K562 (cell line): ENCODE results near the gene NME8. TPM values are rescaled to one million over a fixed set of nuclear protein-coding genes. Genes with fewer than 3 reads are reported as not detected.

Experiments
- ATAC-seq: fragments of 200-7000 bp; cut with Tn5 transposase; 3 replicates; pipeline ENCODE4 v1.9.1; 2020; ENCODE audit warnings: moderate library complexity
- BruUV-seq: library from RNA; stranded (reverse); fragments of 400-500 nt; replicated peaks from 2 replicates; lab custom pipeline; 2021; lab: Mats Ljungman, UMichigan
- CTCF ChIA-PET: fragments of 300-600 bp; formaldehyde crosslinking; extraction: SDS; loops from one replicate; lab custom pipeline; 2021; ENCODE audit warnings: low intra/inter-chr PET ratio; lab: Yijun Ruan, JAX
- POLR2A ChIA-PET: fragments of 300-600, 350-650 bp; sonication (Branson Sonifier 250); formaldehyde crosslinking; extraction: SDS; loops from one replicate; lab custom pipeline; 2021; ENCODE audit warnings: antibody characterized with exemption, inconsistent platforms; lab: Yijun Ruan, JAX
- DNase-seq, 4 experiments: peaks; one replicate each; pipeline versions ENCODE4 v3.0.0 to v3.0.0-alpha.2; 2011 to 2018; ENCODE audit warnings: low spot score in 3 of 4, mixed read lengths in 3 of 4; ENCODE audit errors: extremely low read depth in 1 of 4
- FAIRE-seq: peaks from 2 replicates; lab custom pipeline; 2011; peaks lifted over from hg19 to GRCh38; lab: Jason Lieb, UNC
- H2AFZ ChIP-seq: 2 replicates; pipeline ENCODE4 v1.6.0; 2011; ENCODE audit warnings: low read depth, low read length, control low read depth, inconsistent platforms
- H3K27ac ChIP-seq: fragments of 200-600 bp; 3 replicates; pipeline ENCODE4 v1.8.0; 2011; ENCODE audit warnings: low read depth, mild to moderate bottlenecking, control low read depth, inconsistent platforms, low read length, moderate library complexity, mixed read lengths; ENCODE audit errors: extremely low read depth
- H3K27me3 ChIP-seq, 2 experiments: fragments of 300-600 bp in 1 of 2; 2 replicates in 1 of 2; 3 replicates in 1 of 2; pipeline versions ENCODE4 v1.6.0 to v1.8.0; 2011; ENCODE audit warnings: inconsistent platforms in 2 of 2, low read length in 2 of 2, mild to moderate bottlenecking in 1 of 2, mixed read lengths in 1 of 2, moderate library complexity in 1 of 2; ENCODE audit not compliant: control insufficient read depth in 2 of 2, insufficient read depth in 2 of 2
- H3K36me3 ChIP-seq: fragments of 300-600 bp; 3 replicates; pipeline ENCODE4 v1.8.0; 2011; ENCODE audit warnings: mild to moderate bottlenecking, low read length, inconsistent platforms; ENCODE audit not compliant: control insufficient read depth, insufficient read depth
- H3K4me1 ChIP-seq, 2 experiments: fragments of 200-600 bp in 1 of 2; replicated peaks in 1 of 2; 2 replicates in 1 of 2; 3 replicates in 1 of 2; pipeline versions ENCODE4 v1.5.1 to v1.8.0; 2011; ENCODE audit warnings: inconsistent platforms in 2 of 2, low read length in 2 of 2, mild to moderate bottlenecking in 1 of 2, mixed read lengths in 1 of 2, moderate library complexity in 1 of 2; ENCODE audit not compliant: control insufficient read depth in 2 of 2, insufficient read depth in 2 of 2
- H3K4me2 ChIP-seq: 2 replicates; pipeline ENCODE4 v1.6.1; 2011; ENCODE audit warnings: low read length, control low read depth, inconsistent platforms, mixed read lengths; ENCODE audit not compliant: insufficient read depth
- H3K4me3 ChIP-seq: fragments of 200-600 bp; sonication (generic), shearing (Covaris generic); 2 replicates; pipeline ENCODE4 v1.5.1; 2016; ENCODE audit warnings: control low read depth, inconsistent platforms
- H3K79me2 ChIP-seq: fragments of 200-600 bp; 3 replicates; pipeline ENCODE4 v1.8.0; 2011; ENCODE audit warnings: low read length, inconsistent platforms; ENCODE audit not compliant: control insufficient read depth, insufficient read depth
- H3K9ac ChIP-seq, 2 experiments: 2 replicates each; pipeline versions ENCODE4 v1.6.0 to v1.6.1; 2011; ENCODE audit warnings: low read depth in 2 of 2, low read length in 2 of 2, control low read depth in 1 of 2, inconsistent platforms in 1 of 2, mild to moderate bottlenecking in 1 of 2, mixed read lengths in 1 of 2; ENCODE audit not compliant: insufficient read depth in 1 of 2
- H3K9me1 ChIP-seq: one replicate; pipeline ENCODE4 v1.6.0; 2011; ENCODE audit warnings: inconsistent platforms, mild to moderate bottlenecking, low read length, moderate library complexity; ENCODE audit not compliant: control insufficient read depth, insufficient read depth
- H3K9me3 ChIP-seq: replicated peaks from 2 replicates; pipeline ENCODE4 v1.5.1; 2011; ENCODE audit warnings: low read depth, low read length, inconsistent platforms; ENCODE audit not compliant: control insufficient read depth, insufficient read depth
- H4K20me1 ChIP-seq: replicated peaks from 2 replicates; pipeline ENCODE4 v1.6.1; 2011; ENCODE audit warnings: low read length, inconsistent platforms, mixed read lengths; ENCODE audit not compliant: control insufficient read depth, insufficient read depth
- CEBPB ChIP-seq: fragments of 450-650 bp; IDR thresholded peaks from 2 replicates; pipeline ENCODE4 v1.6.1; 2016; ENCODE audit warnings: missing genetic modification characterization, missing compliant biosample characterization
- CEBPG ChIP-seq, 3 experiments: fragments of 200-800 bp in 1 of 3; sonication (Bioruptor generic) in 1 of 3; sonication (generic) in 1 of 3; formaldehyde crosslinking in 1 of 3; IDR thresholded peaks in 2 of 3; conservative IDR thresholded peaks in 1 of 3; 2 replicates each; pipeline versions ENCODE4 v1.6.1 to v1.8.0; 2016 to 2022; ENCODE audit warnings: missing compliant biosample characterization in 2 of 3, missing genetic modification characterization in 2 of 3, mild to moderate bottlenecking in 1 of 3, missing genetic modification reagents in 1 of 3
- FUS ChIP-seq: fragments of 200-400 bp; formaldehyde crosslinking; optimal IDR thresholded peaks from 2 replicates; pipeline ENCODE3; 2017; ENCODE audit warnings: low read depth, low read length
- HLTF ChIP-seq: fragments of 450-650 bp; IDR thresholded peaks from 2 replicates; pipeline ENCODE4 v1.6.1; 2016
- MIER1 ChIP-seq: fragments of 450-650 bp; IDR thresholded peaks from 2 replicates; pipeline ENCODE4 v1.6.1; 2016; ENCODE audit warnings: antibody characterized with exemption, mild to moderate bottlenecking, low read depth
- NCOA6 ChIP-seq: fragments of 450-650 bp; IDR thresholded peaks from 2 replicates; pipeline ENCODE4 v1.6.1; 2017; ENCODE audit warnings: mild to moderate bottlenecking
- PHF8 ChIP-seq: fragments of 200-600 bp; sonication (generic); IDR thresholded peaks from 2 replicates; pipeline ENCODE4 v1.6.1; 2012; ENCODE audit warnings: mixed run types, mild to moderate bottlenecking, inconsistent platforms, low read length, moderate library complexity, borderline replicate concordance
- RHOXF2B ChIP-seq: fragments of 250-450 bp; sonication (Bioruptor Pico); conservative IDR thresholded peaks from 2 replicates; pipeline ENCODE4 v1.5.1; 2021
- RNF2 ChIP-seq: sonication (generic); IDR thresholded peaks from 2 replicates; pipeline ENCODE4 v1.6.1; 2016
- SREBF1 ChIP-seq: fragments of 150-350 bp; IDR thresholded peaks from 2 replicates; pipeline ENCODE4 v1.6.1; 2014; ENCODE audit warnings: antibody characterized with exemption, low read depth, low read length, borderline replicate concordance
- ZBED1 ChIP-seq: IDR thresholded peaks from 2 replicates; pipeline ENCODE4 v1.6.1; 2014
- ZNF444 ChIP-seq: fragments of 250-450 bp; sonication (Bioruptor Pico); IDR thresholded peaks from 2 replicates; pipeline ENCODE4 v1.4.0; 2020; ENCODE audit warnings: mild to moderate bottlenecking, moderate library complexity
- WGBS: fragments of 100-300 bp; shearing (Covaris generic); methylation state at CpG from one replicate; pipeline ENCODE4 v1.1.6; 2016; ENCODE audit warnings: low coverage, mixed read lengths; ENCODE audit not compliant: insufficient coverage; ENCODE audit errors: missing lambda C conversion rate; 5-methylcytosine and 5-hydroxymethylcytosine counted together
- in situ Hi-C: fragments of 300-500 bp; cut with MboI; formaldehyde crosslinking; loops from 4 replicates; pipeline ENCODE4 v1.15.0; 2018; ENCODE audit warnings: inconsistent platforms, mixed read lengths
- intact Hi-C: fragments of 100-400 bp; cut with micrococcal nuclease; formaldehyde crosslinking; loops from 2 replicates; pipeline ENCODE4 v1.14.2; 2022
- polyA plus RNA-seq, 8 experiments: library from polyadenylated mRNA; depleted of rRNA in 4 of 8; stranded (reverse) in 5 of 8; unstranded in 3 of 8; fragments of >200 nt; fragmentation: Nextera tagmentation in 2 of 8; fragmentation: Illumina TruSeq in 1 of 8; extraction: Ambion mirVana in 2 of 8; extraction: Trizol in 1 of 8; gene quantifications; 2 replicates each; pipeline versions ENCODE4 v1.2.1 to v1.2.3, GENCODE V29; 2011 to 2014; ENCODE audit warnings: inconsistent platforms in 1 of 8, missing spikeins in 1 of 8
- total RNA-seq, 7 experiments: library from RNA; depleted of rRNA in 6 of 7; stranded (reverse); fragments of >200 nt in 6 of 7; fragmentation: Illumina TruSeq in 2 of 7; extraction: Trizol in 2 of 7; gene quantifications; 2 replicates each; pipeline versions ENCODE4 v1.2.1 to v1.2.3, GENCODE V29; 2011 to 2021; ENCODE audit warnings: low replicate concordance in 1 of 7
- TF ChIP-seq, protein P1 (sequence below): fragments of 450-650 bp; conservative IDR thresholded peaks from 2 replicates; pipeline ENCODE4 v1.6.1; 2016; ENCODE audit warnings: missing genetic modification characterization, low read depth, mild to moderate bottlenecking, control low read depth, missing compliant biosample characterization

NME8 gene
- total and polyA plus RNA-seq, 9 of the 15 experiments (the other 6 are each of a cell fraction or from before 2014, with no cell fraction given): not detected

DNA sequence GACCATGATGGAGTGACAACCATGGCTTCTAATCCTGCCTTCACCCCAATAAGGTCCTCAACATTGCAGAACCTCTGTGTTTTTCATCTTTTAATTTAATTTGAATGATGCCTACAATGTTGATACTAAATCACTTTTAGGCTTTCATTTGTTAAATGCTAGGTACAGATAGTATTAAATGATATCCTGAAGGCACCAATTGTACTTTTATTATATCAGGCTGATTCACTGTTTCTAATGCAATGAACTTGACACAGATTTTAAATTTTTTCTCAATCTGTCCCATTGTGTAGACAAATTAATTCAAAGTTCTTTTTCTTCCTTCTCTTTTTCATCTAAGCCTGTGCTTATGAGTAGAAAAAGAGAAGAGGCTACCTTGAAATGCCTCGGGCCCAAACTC is 77.2 kb downstream of the NME8 start:
- no peak overlapping the region for H3K9ac ChIP-seq
- H3K4me3 ChIP-seq: no peak overlapping the region
- DNase-seq (no peak), FAIRE-seq (no peak), ATAC-seq (no peak)
- H3K79me2 ChIP-seq: no peaks in the 10 kb centered on the region
- H4K20me1 ChIP-seq: no peaks in the 10 kb centered on the region
- peaks cover 9 to 15% of the 10 kb centered on the region in 2 experiments; a peak in 4 of 5 replicates for H3K4me1 ChIP-seq
- no peaks in the 10 kb centered on the region for H3K36me3 ChIP-seq
- H3K4me2 ChIP-seq: no peak overlapping the region
- no peak overlapping the region for H2AFZ ChIP-seq
- WGBS: 24% methylated on average over 1 of the region's 1 CpG
- no peaks in the 10 kb centered on the region for H3K27me3 ChIP-seq
- no peaks in the 10 kb centered on the region for H3K9me1 ChIP-seq
- no peak overlapping the region for H3K27ac ChIP-seq
- in situ Hi-C loops: no loop called here
- H3K9me3 ChIP-seq: no peaks in the 10 kb centered on the region
- ChIA-PET POLR2A (no interaction called here), CTCF (no interaction called here)
- intact Hi-C loops: no loop called here
- BruUV-seq: no TSS peak
- TF ChIP-seq RNF2 (no peak), FUS (no peak), NCOA6 (no peak), RHOXF2B (CRISPR knock-in tag) (no peak), ZBED1 (no peak), PHF8 (no peak)

DNA sequence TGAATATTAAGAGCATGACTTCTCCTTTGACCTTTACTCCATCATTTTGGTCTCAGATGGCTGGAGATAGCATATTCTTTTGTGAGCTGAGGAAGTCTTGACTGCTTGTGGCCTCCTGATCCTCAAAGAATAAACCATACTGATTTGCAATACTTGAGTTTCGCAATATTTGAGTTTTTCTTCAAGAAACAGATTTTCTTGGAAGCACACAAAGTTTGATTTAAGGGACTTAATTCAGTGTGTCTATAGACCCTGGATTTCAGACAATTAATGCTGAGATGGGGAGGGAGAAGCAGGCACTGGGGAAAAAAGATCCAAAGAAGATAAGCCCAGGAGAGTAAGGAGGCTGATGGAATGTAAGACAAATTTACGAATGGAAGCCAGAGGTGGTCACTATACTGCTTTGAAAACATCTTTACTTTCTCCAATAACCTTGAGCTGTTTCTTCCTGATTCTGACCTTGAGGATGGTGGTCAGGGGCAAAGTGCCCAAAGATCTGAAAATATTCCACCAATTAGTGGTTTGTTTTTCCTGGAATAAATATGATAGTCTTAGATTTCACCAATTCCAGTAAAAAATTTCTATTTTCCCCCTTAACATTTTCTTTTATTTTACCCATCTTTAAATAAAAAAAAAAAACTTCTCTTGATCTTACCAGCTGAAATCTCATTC is 79.5 kb downstream of the NME8 start:
- ChIA-PET CTCF (no interaction called here), POLR2A (no interaction called here)
- no peak for DNase-seq
- Histone ChIP-seq H3K4me1 (peaks cover 0 to 7% of the 10 kb centered on the region in 2 experiments; a peak in 3 of 5 replicates), H3K4me3 (no peak overlapping the region), H2AFZ (no peak overlapping the region), H3K79me2 (no peaks in the 10 kb centered on the region), H4K20me1 (no peaks in the 10 kb centered on the region), H3K27ac (no peak overlapping the region), H3K9me3 (no peaks in the 10 kb centered on the region), H3K9me1 (no peaks in the 10 kb centered on the region), H3K4me2 (no peak overlapping the region), H3K36me3 (no peaks in the 10 kb centered on the region), H3K9ac (no peak overlapping the region), H3K27me3 (no peaks in the 10 kb centered on the region)
- FAIRE-seq: no peak
- BruUV-seq: no TSS peak
- WGBS: 41% methylated on average over 2 of the region's 2 CpGs
- intact Hi-C loops (no loop called here), in situ Hi-C loops (no loop called here)
- no peak for ATAC-seq
- TF ChIP-seq CEBPB (tag) (peak; percentile 85), HLTF (no peak), CEBPG (CRISPR knock-in tag; IDR thresholded peaks at IDR 0.05) (no peak), CEBPG (tag; conservative IDR thresholded peaks at IDR 0.05 in 1 of 2, IDR thresholded peaks at IDR 0.05 in 1 of 2) (peak; percentile 15 to 42; a peak in 1 of 4 replicates), ZNF444 (CRISPR knock-in tag) (no peak), MIER1 (no peak), SREBF1 (no peak)
- TF ChIP-seq, protein P1, sequence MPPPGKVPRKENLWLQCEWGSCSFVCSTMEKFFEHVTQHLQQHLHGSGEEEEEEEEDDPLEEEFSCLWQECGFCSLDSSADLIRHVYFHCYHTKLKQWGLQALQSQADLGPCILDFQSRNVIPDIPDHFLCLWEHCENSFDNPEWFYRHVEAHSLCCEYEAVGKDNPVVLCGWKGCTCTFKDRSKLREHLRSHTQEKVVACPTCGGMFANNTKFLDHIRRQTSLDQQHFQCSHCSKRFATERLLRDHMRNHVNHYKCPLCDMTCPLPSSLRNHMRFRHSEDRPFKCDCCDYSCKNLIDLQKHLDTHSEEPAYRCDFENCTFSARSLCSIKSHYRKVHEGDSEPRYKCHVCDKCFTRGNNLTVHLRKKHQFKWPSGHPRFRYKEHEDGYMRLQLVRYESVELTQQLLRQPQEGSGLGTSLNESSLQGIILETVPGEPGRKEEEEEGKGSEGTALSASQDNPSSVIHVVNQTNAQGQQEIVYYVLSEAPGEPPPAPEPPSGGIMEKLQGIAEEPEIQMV: no peak
